Measurements from ENCODE around the gene MARCHF4. TPM values are rescaled to one million over a fixed set of nuclear protein-coding genes. Genes with fewer than 3 reads are reported as not detected.
A peak's percentile ranks its signal among the peaks of the same experiment; 100 is the strongest.

Gene MARCHF4, protein sequence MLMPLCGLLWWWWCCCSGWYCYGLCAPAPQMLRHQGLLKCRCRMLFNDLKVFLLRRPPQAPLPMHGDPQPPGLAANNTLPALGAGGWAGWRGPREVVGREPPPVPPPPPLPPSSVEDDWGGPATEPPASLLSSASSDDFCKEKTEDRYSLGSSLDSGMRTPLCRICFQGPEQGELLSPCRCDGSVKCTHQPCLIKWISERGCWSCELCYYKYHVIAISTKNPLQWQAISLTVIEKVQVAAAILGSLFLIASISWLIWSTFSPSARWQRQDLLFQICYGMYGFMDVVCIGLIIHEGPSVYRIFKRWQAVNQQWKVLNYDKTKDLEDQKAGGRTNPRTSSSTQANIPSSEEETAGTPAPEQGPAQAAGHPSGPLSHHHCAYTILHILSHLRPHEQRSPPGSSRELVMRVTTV
- not detected for total RNA-seq

DNA sequence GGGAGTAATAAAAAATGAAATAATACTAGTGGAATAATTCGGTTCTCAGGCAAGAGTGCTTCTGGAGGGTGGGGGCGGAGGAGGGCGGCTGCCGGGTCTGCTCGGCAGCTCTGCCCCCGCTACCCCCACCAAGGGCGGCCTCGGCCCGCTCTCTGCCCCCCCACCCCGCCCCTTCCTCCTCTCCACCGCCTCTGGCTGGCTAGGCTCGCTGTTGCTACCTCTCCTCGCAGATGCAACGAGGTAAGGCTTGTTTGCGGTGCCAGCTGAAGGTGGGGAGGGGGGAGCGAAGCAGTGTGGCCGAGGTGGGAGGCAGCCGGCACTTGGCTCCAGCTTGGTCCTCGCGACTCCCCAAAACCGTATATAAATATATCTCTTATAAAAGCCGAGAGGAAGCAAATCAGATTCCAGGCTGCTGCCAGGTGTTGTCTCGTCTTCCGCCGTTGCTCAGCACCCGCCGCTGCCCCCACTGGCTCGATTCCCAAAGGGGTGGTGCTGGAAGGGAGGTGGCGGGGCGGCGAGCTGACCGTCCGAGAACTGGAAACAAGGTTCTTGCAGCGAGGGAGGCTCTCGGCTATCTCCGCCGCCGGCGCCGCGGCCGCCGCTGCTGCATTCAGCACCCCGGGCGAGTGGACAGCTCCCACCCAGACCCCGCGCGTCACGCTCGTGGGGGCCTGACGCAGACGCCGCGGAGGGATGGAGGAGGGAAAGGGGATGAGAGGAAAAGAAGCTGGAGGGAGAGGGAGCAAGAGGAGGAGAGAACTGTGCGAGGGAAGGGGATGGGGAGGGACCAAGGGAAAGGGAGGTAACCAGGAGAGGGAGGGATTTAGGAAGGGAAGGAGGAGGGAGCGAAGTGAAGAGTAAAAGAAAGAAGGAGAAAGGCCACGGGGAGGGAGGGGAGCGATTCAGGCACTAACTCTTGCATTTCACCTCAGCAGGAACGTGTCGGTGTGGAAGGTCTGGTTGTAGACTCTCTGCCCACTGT is at the start of gene MARCHF4:
Gene MARCHF4, minus strand, starts transcription at position 763 of the 982 bp plus-strand sequence. CDS start 2,223 bp downstream, outside the sequence.
- ATAC-seq (replicated peaks in 1 of 2), result peak; percentile 43 to 55
- peaks cover 26% of the 10 kb centered on the region for H3K4me1 Mint-ChIP-seq (ENCODE audit: low read depth)
- H3K4me3 Mint-ChIP-seq, result peak within 1 kb of the TSS; percentile 67 to 74
- H3K9me3 Mint-ChIP-seq, result peaks cover 0 to 2% of the 10 kb centered on the region in 2 donors
- peak; percentile 72 to 81 for DNase-seq
- H3K36me3 Mint-ChIP-seq (ENCODE audit: insufficient read depth in 2 of 2), result peaks cover 2% of the 10 kb centered on the region in 2 donors
- peaks cover 70% of the 10 kb centered on the region for H3K27me3 Mint-ChIP-seq (ENCODE audit: low read depth)
- H3K27ac Mint-ChIP-seq, result no peak within 1 kb of the TSS

DNA sequence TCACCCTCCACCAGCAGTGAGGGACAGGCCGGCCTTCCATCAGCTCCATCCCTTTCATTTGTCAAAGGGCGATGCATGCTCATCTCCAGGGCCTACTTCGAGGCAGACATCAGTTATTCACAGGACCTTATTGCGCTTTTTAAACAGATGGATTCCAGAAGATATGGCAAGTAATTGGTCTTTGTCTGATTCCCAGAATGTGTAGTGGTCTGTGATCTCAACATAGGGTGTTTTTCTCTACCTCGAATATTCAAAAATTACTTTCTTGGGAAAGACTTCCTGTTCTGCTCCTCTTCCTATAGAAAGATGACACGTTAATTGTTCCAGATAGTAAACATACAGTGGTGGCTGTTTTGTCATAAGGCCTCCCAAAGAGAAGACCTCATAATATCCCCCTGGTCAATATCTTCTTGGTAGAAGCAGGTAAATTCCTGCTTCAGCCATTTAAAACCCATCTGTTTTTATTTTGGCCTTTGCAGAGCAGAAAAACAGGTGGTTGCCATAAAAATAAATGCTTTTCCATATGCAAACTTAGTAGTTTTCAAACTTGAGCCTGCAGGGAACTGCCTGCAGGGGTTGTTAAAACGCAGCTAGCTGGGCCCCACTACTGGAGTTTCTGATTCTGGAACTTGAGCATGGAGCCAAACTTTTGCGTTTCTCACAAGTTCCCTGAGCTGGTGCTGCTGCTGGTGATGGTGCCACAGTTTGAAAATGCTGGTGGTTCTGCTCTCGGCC is 48.3 kb upstream of the MARCHF4 start:
- H3K36me3 Mint-ChIP-seq (ENCODE audit: insufficient read depth in 2 of 2), result peaks cover 17 to 26% of the 10 kb centered on the region in 2 donors
- ATAC-seq (replicated peaks in 1 of 2), result no peak
- H3K27ac Mint-ChIP-seq, result no peak overlapping the region
- H3K4me3 Mint-ChIP-seq, result no peak overlapping the region
- no peaks in the 10 kb centered on the region for H3K27me3 Mint-ChIP-seq (ENCODE audit: low read depth)
- peaks cover 0 to 2% of the 10 kb centered on the region in 2 donors for H3K9me3 Mint-ChIP-seq
- DNase-seq, result no peak
- H3K4me1 Mint-ChIP-seq (ENCODE audit: low read depth), result peaks cover 17% of the 10 kb centered on the region

DNA sequence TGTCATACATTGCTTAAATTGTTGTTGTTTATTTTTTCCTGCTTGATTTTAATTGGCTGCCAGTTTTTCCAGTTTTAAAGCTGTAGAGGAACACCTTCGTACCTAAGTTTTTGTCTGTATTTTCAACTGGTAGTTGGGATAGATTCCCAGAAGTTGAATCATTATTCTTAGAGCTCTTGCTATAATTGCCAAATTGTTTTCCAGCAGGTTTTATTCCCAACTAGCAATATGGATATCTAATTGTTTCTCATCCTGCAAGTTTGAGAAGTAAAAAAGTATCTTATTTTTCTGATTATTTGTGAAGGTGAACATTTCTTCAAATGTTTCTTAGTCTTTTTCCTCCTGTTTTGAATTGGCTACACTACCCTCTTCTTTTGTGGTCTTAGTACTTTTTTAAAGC is 46.7 kb upstream of the MARCHF4 start:
- H3K4me3 Mint-ChIP-seq, result no peak overlapping the region
- peak overlapping the region; percentile 17 for H3K27ac Mint-ChIP-seq
- H3K27me3 Mint-ChIP-seq (ENCODE audit: low read depth), result no peaks in the 10 kb centered on the region
- H3K9me3 Mint-ChIP-seq, result no peaks in the 10 kb centered on the region
- DNase-seq (no peak), ATAC-seq (replicated peaks in 1 of 2) (no peak)
- H3K36me3 Mint-ChIP-seq (ENCODE audit: insufficient read depth in 2 of 2), result peaks cover 8 to 20% of the 10 kb centered on the region in 2 donors
- peaks cover 17% of the 10 kb centered on the region for H3K4me1 Mint-ChIP-seq (ENCODE audit: low read depth)

DNA sequence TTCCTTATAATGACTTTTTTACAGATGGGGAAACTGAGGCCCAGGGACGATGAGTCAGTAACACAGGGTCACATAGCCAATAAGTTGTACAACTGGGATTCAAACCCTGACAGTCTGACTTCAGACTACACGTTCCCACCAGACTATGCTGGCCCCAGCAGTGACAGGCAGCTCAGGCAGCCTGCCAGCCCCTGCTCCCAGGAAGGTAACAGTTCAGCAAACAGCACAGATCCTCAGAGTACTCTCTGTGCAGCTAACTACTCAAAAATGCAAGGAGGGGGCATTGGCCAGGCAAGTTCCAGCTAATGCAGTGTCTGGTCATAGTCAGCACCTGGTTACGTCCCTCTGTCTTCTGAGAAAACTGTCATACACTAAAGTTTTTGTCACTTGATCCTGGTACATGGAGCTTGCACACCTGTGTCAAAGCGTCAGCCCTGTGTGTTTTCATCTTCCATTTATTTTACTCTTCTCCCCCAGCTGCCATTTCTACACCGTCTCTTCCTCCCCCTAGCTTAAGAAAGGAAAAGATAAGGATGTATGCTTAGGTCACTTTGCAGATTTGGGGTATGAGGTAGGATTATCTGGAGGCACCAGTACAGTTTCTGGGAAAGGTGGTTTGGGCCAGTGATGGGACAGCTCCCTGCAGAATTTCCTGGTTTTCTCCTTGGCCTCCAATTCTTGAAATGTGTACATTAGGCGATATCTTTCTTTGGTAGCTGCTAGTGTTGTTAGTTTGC is 44.5 kb upstream of the MARCHF4 start:
- DNase-seq, result no peak
- no peak overlapping the region for H3K27ac Mint-ChIP-seq
- no peaks in the 10 kb centered on the region for H3K27me3 Mint-ChIP-seq (ENCODE audit: low read depth)
- H3K9me3 Mint-ChIP-seq, result no peaks in the 10 kb centered on the region
- H3K4me3 Mint-ChIP-seq, result no peak overlapping the region
- peaks cover 28% of the 10 kb centered on the region for H3K4me1 Mint-ChIP-seq (ENCODE audit: low read depth)
- no peak for ATAC-seq (replicated peaks in 1 of 2)
- peaks cover 3 to 16% of the 10 kb centered on the region in 2 donors for H3K36me3 Mint-ChIP-seq (ENCODE audit: insufficient read depth in 2 of 2)

DNA sequence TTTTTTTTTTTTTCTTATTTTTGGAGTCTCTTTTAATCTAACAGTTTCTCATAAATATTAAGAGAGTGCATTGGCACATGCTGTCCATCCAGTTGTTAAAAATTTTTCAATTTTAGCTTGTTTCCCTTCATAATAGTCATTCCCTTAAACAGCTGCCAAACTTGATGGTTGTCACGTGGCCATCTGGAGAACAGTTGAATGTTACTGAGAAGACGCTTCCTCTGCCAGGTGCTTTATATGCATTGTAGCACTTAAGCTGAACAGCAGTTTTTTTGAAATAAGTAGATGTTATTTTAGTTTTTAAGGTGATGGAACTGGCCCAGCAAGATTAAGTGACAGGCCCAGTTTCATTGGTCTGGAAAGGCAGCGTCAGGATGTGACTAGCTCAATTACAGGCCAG is 43.3 kb upstream of the MARCHF4 start:
- Mint-ChIP-seq H3K4me3 (no peak overlapping the region), H3K27ac (no peak overlapping the region), H3K36me3 (ENCODE audit: insufficient read depth in 2 of 2) (peaks cover 3 to 13% of the 10 kb centered on the region in 2 donors)

DNA sequence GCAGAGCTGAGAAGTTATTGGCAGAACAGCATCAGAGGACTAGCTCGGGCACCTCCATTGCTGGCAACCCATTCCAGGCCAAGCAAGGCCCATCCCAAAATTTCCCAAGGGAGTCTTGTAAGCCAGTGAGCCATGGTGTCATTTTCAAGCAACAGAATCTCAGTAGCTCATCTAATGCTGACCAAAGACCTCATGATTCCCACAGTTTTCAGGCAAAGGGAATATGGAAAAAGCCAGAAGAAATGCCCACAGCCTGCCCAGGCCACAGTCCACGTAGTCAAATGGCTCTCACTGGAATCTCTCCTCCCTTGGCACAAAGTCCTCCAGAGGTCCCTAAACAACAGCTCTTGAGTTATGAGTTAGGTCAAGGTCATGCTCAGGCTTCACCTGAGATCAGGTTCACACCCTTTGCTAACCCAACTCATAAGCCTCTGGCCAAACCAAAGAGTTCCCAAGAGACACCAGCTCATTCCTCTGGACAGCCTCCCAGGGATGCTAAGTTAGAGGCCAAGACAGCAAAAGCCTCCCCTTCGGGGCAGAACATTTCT is 42.6 kb upstream of the MARCHF4 start:
- DNase-seq (no peak), ATAC-seq (replicated peaks in 1 of 2) (no peak)
- no peak overlapping the region for H3K27ac Mint-ChIP-seq
- peaks cover 1 to 7% of the 10 kb centered on the region in 2 donors for H3K36me3 Mint-ChIP-seq (ENCODE audit: insufficient read depth in 2 of 2)
- no peaks in the 10 kb centered on the region for H3K27me3 Mint-ChIP-seq (ENCODE audit: low read depth)
- no peaks in the 10 kb centered on the region for H3K9me3 Mint-ChIP-seq
- H3K4me1 Mint-ChIP-seq (ENCODE audit: low read depth), result peaks cover 32% of the 10 kb centered on the region
- no peak overlapping the region for H3K4me3 Mint-ChIP-seq

More for the DNA sequence above, 43.3 kb upstream of the MARCHF4 start:
- DNase-seq (no peak), ATAC-seq (replicated peaks in 1 of 2) (no peak)
- peaks cover 32% of the 10 kb centered on the region for H3K4me1 Mint-ChIP-seq (ENCODE audit: low read depth)
- H3K9me3 Mint-ChIP-seq, result no peaks in the 10 kb centered on the region
- H3K27me3 Mint-ChIP-seq (ENCODE audit: low read depth), result no peaks in the 10 kb centered on the region

DNA sequence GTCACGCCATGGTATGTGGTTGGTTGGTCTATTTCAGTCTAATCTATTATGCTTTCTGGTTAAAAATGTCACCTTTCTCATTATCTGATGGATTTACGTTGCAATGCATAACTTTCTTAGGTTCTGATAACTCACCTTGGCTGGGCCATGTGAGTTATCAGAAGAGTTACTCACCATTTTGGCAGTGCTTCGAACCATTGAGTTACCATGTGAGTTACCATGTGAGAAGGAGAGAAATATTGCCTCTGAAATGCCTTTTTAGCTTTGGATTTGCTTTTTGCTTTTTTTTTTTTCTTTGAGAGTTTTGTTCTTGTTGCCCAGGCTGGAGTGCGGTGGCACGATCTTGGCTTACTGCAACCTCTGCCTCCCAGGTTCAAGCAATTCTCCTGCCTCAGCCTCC is 41.6 kb upstream of the MARCHF4 start:
- H3K27ac Mint-ChIP-seq, result peak overlapping the region; percentile 83
- no peaks in the 10 kb centered on the region for H3K27me3 Mint-ChIP-seq (ENCODE audit: low read depth)
- no peaks in the 10 kb centered on the region for H3K9me3 Mint-ChIP-seq
- peak overlapping the region; percentile 97 for H3K4me3 Mint-ChIP-seq
- peaks cover 32% of the 10 kb centered on the region for H3K4me1 Mint-ChIP-seq (ENCODE audit: low read depth)
- peaks cover 1 to 7% of the 10 kb centered on the region in 2 donors for H3K36me3 Mint-ChIP-seq (ENCODE audit: insufficient read depth in 2 of 2)
- DNase-seq, result no peak
- no peak for ATAC-seq (replicated peaks in 1 of 2)

DNA sequence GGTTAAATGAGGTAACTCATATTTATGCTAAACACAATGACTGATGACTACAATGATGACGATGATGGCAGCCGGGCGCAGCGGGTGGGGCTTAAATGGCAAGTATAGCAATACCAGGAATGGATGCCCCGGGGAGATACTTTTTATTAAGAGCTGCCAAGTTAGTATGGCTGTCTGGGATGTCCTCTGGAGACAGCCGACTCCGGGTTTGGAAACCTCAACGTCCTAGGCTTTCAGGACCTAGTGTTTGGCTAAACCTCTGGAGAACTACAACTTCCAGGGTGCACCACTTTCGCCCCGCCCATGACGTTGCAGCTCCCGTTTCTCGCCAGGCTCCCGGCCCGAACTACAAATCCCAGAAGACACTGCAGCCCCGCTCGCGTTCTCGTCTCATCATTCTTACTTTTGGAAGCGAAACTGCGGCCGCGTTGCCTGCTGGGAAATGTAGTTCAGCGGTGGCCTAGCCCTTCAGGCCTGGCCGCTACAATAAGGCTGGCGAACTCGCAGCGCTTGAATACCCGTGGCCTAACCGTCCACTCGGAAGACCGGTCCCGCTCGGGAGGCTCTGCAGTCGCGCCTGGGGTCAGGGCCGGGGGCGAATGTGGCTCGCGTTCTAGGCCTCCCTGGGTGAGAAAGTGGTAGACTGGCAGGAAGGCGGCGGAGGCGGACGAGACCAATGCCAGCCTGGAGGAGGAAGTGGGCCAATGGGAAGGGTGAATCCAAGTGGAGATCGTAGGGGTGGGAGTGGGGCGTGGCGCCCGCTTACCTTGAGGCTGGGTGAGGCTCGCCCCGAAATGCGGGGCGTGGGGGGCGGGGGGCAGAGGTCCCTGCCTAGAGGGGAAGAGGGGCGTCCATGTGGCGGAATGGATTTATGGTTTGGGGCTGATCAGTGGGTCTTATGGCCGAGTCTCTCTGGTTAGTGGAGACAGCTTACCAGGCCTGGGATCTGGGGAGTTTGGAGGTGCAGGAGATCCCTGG is 40.0 kb upstream of the MARCHF4 start, which contains the start of gene SMARCAL1:
Gene SMARCAL1, plus strand, starts transcription at position 463 of the 978 bp plus-strand sequence. CDS start 2,221 bp downstream, outside the sequence.
- peak within 1 kb of the TSS; percentile 97 for H3K4me3 Mint-ChIP-seq
- H3K9me3 Mint-ChIP-seq, result no peaks in the 10 kb centered on the region
- H3K36me3 Mint-ChIP-seq (ENCODE audit: insufficient read depth in 2 of 2), result peaks cover 0 to 4% of the 10 kb centered on the region in 2 donors
- ATAC-seq (replicated peaks in 1 of 2), result peak; percentile 92 to 93
- peak; percentile 98 to 99 for DNase-seq
- H3K4me1 Mint-ChIP-seq (ENCODE audit: low read depth), result peaks cover 18% of the 10 kb centered on the region
- H3K27ac Mint-ChIP-seq, result peak within 1 kb of the TSS; percentile 91
- H3K27me3 Mint-ChIP-seq (ENCODE audit: low read depth), result peaks cover 13% of the 10 kb centered on the region

DNA sequence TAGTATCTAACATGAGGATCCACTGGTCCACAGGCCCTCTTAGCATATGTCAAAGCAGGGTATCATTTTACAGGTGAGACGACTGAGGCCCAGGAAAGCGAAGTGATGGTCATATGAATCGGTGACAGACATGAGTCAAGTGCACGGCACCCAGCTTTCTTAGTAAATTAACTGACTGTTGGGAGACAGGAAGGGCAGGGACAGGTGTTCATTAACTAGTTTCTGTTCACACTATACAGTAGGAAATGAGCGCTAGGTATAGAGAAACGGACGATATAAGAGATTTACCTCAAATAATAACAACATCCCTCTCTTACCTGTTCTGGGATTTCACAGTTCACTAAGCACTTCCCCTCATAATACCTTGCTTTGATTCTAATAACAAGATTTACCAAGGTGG is 38.3 kb upstream of the MARCHF4 start:
- H3K4me3 Mint-ChIP-seq, result no peak overlapping the region
- peaks cover 23% of the 10 kb centered on the region for H3K27me3 Mint-ChIP-seq (ENCODE audit: low read depth)
- DNase-seq (no peak), ATAC-seq (replicated peaks in 1 of 2) (no peak)
- peaks cover 0 to 3% of the 10 kb centered on the region in 2 donors for H3K36me3 Mint-ChIP-seq (ENCODE audit: insufficient read depth in 2 of 2)
- H3K27ac Mint-ChIP-seq, result no peak overlapping the region
- H3K9me3 Mint-ChIP-seq, result no peaks in the 10 kb centered on the region
- H3K4me1 Mint-ChIP-seq (ENCODE audit: low read depth), result peaks cover 15% of the 10 kb centered on the region

DNA sequence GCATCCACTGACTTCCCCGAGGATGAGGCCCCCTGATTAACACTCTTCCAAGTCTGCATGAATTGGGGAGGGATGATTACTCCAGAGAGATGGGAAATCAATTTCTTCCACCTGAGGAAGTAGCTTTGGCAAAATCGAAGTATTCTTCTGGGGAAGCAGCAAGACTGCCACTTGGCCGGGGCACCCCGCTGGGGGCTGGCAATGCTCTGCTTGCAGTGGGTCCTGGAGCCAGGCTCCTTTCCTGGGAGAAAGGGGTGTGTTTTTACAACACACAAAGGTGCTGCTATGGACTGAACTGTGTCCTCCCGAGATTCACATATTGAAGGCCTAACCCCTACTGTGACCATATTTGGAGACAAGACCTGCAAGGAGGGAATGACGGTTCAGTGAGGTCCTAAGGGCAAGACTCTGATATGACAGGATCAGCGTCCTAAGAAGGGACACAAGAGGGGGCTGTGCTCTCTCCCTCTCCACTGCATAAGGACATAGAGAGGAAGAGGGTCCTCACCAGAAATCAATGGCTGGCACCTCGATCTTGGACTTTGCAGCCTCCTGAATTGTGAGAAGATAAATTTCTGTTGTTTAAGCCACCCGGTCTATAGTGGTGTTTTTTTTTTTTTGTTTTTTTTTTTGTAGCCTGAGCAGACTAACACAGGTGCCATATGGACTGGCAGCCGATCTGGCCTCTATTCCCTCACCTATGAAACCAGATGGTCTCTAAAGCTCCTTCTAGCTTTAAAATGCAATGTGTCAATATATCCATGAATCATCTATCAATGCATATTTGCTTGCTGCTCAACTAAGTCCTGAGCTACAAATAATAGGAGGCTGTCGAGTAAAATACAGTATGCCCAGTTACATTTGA is 36.4 kb upstream of the MARCHF4 start:
- H3K4me3 Mint-ChIP-seq, result no peak overlapping the region
- DNase-seq (no peak), ATAC-seq (replicated peaks in 1 of 2) (no peak)
- peaks cover 23% of the 10 kb centered on the region for H3K27me3 Mint-ChIP-seq (ENCODE audit: low read depth)
- no peak overlapping the region for H3K27ac Mint-ChIP-seq
- no peaks in the 10 kb centered on the region for H3K9me3 Mint-ChIP-seq
- H3K4me1 Mint-ChIP-seq (ENCODE audit: low read depth), result peaks cover 13% of the 10 kb centered on the region
- no peaks in the 10 kb centered on the region for H3K36me3 Mint-ChIP-seq (ENCODE audit: insufficient read depth in 2 of 2)
